Sigmoid colon (tissue), 7 donors: Measurements from ENCODE around the gene BRD9. TPM values are rescaled to one million over a fixed set of nuclear protein-coding genes. Genes with fewer than 3 reads are reported as not detected.
A peak's percentile ranks its signal among the peaks of the same experiment; 100 is the strongest.
"Not testable (repeated sequence)": the region's sequence is repeated elsewhere in the genome, so short reads cannot be mapped to it uniquely, and the experiment has no call there.

Experiments
- DNase-seq: peaks from one replicate; pipeline ENCODE4 v3.0.0-alpha.2; 2019
- H3K27ac ChIP-seq, 4 donors: fragments of 200-600 bp; sonication (generic); one replicate each; pipeline ENCODE4 v1.5.1; 2016 to 2019; ENCODE audit warnings: mild to moderate bottlenecking in 1 of 4
- H3K27me3 ChIP-seq, 3 donors: fragments of 200-600 bp; sonication (generic); one replicate each; pipeline ENCODE4 v1.5.1; 2019; ENCODE audit warnings: mild to moderate bottlenecking in 1 of 3
- H3K36me3 ChIP-seq, 4 donors: fragments of 200-600 bp; sonication (generic); one replicate each; pipeline ENCODE4 v1.5.1; 2016 to 2019
- H3K4me1 ChIP-seq, 4 donors: fragments of 200-600 bp; sonication (generic); one replicate each; pipeline ENCODE4 v1.5.1; 2017 to 2019
- H3K4me3 ChIP-seq, 4 donors: fragments of 200-600 bp; sonication (generic); one replicate each; pipeline ENCODE4 v1.5.1; 2017 to 2019; ENCODE audit warnings: mild to moderate bottlenecking in 2 of 4, moderate library complexity in 1 of 4
- H3K9me3 ChIP-seq, 4 donors: fragments of 200-600 bp in 3 of 4; sonication (generic) in 3 of 4; one replicate each; pipeline versions ENCODE4 v1.5.1 to v1.6.1; 2013 to 2019
- WGBS, 2 donors: extraction: QIAGEN DNeasy Blood & Tissue Kit; methylation state at CpG; one replicate each; pipeline ENCODE4 v1.1.7; 2013; 5-methylcytosine and 5-hydroxymethylcytosine counted together
- intact Hi-C: fragments of 100-400 bp; cut with DNase I; formaldehyde crosslinking; loops from one replicate; pipeline ENCODE4 v1.15.1; 2023
- polyA plus RNA-seq, 3 donors: library from polyadenylated mRNA; stranded (reverse); fragments of 200-250 nt; gene quantifications; one replicate each; pipeline ENCODE4 v1.2.3, GENCODE V29; 2013
- total RNA-seq, 4 donors: library from RNA; depleted of rRNA; stranded (reverse); fragments of >200 nt; gene quantifications; one replicate each; pipeline ENCODE4 v1.1.0, GENCODE V29; 2016
- donor health status: healthy with polysubstance abuse.
- donor health status: Bipolar disorder and iron deficiency.
- donor health status: healthy.

Gene BRD9
- total and polyA plus RNA-seq, 7 donors: 12.9 to 38.8 (median 22.4) TPM

GRCh38 chr5:846602-847091, 46.0 kb downstream of the BRD9 start:
- peak; percentile 64 for DNase-seq
- H3K36me3 ChIP-seq, H3K9me3 ChIP-seq, H3K4me3 ChIP-seq, H3K27ac ChIP-seq, intact Hi-C loops: not testable (repeated sequence)
- H3K27me3 ChIP-seq: peaks cover 4 to 29% (median 19%) of the 10 kb centered on the region in 3 donors
- WGBS, 2 donors: 77 to 84% methylated on average over 18 of the region's 18 CpGs
- H3K4me1 ChIP-seq: peaks cover 0 to 10% (median 6%) of the 10 kb centered on the region in 4 donors

- intact Hi-C loops, H3K36me3 ChIP-seq, DNase-seq, H3K9me3 ChIP-seq, H3K27ac ChIP-seq, H3K4me3 ChIP-seq: not testable (repeated sequence)
- Histone ChIP-seq H3K4me1 (peaks cover 0 to 10% (median 6%) of the 10 kb centered on the region in 4 donors), H3K27me3 (peaks cover 4 to 23% (median 17%) of the 10 kb centered on the region in 3 donors)
- 85% methylated on average over 25 to 26 of the region's 35 CpGs for WGBS, 2 donors
Measured at GRCh38 chr5:845676-846601, 46.7 kb downstream of the BRD9 start.

- H3K9me3 ChIP-seq, H3K4me3 ChIP-seq, H3K27ac ChIP-seq, intact Hi-C loops, H3K36me3 ChIP-seq, H3K4me1 ChIP-seq: not testable (repeated sequence)
- H3K27me3 ChIP-seq: peaks cover 4 to 15% (median 10%) of the 10 kb centered on the region in 3 donors
- WGBS, 2 donors: 89 to 91% methylated on average over 14 to 17 of the region's 21 CpGs
- DNase-seq: peak; percentile 64
Measured at GRCh38 chr5:845031-845675, 47.4 kb downstream of the BRD9 start.

DNA sequence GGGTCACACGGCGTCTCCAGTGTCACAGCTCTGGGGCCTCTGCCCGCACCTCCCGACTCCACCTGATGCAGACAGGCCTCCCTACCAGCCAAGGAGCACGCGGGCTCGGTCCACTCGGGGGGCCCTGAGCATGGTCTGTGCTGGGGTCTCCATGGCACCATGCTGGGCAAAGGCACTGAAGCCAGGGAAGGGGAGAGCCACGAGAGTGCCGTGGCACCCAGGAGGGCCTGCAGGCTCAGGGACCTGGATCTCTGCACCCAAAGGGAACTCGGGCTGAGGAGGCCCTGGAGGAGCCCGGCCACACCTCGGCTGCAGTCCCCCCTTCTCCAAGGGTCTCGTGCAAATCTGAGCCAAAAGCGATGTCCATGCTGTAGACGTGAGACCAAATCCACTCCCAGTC, 48.2 kb downstream of the BRD9 start:
- not testable (repeated sequence) for H3K27ac ChIP-seq, H3K9me3 ChIP-seq, H3K4me3 ChIP-seq, H3K36me3 ChIP-seq, H3K27me3 ChIP-seq, H3K4me1 ChIP-seq
- peak; percentile 63 for DNase-seq
- intact Hi-C loops: loop anchor here (5.0 kb wide), 1 partner anchor 87 kb away; no protein-coding TSS in a partner anchor
- 91 to 94% methylated on average over 14 of the region's 16 CpGs for WGBS, 2 donors

- DNase-seq: peak; percentile 66
- H3K27ac ChIP-seq, H3K9me3 ChIP-seq, H3K4me1 ChIP-seq, H3K36me3 ChIP-seq, H3K27me3 ChIP-seq, H3K4me3 ChIP-seq: not testable (repeated sequence)
- intact Hi-C loops: loop anchor here (5.0 kb wide), 1 partner anchor 87 kb away; no protein-coding TSS in a partner anchor
- WGBS, 2 donors: 84 to 88% methylated on average over 22 of the region's 22 CpGs
Measured at GRCh38 chr5:843926-844325, 48.7 kb downstream of the BRD9 start.

- intact Hi-C loops: loop anchor here (5.0 kb wide), 1 partner anchor 86 kb away; no protein-coding TSS in a partner anchor
- H3K9me3 ChIP-seq: not testable (repeated sequence)
Measured at GRCh38 chr5:843371-843770, 49.2 kb downstream of the BRD9 start.

GRCh38 chr5:842402-843221, 50.0 kb downstream of the BRD9 start:
- WGBS, 2 donors: 89 to 90% methylated on average over 28 to 29 of the region's 32 CpGs
- intact Hi-C loops: loop anchor here (5.0 kb wide), 1 partner anchor 85 kb away; no protein-coding TSS in a partner anchor
- not testable (repeated sequence) for H3K27me3 ChIP-seq, H3K27ac ChIP-seq, H3K4me3 ChIP-seq, H3K4me1 ChIP-seq, H3K9me3 ChIP-seq, H3K36me3 ChIP-seq
- peak; percentile 62 for DNase-seq

More at GRCh38 chr5:843371-843770, 49.2 kb downstream of the BRD9 start:
- not testable (repeated sequence) for H3K27ac ChIP-seq, H3K4me1 ChIP-seq, H3K27me3 ChIP-seq, H3K36me3 ChIP-seq, H3K4me3 ChIP-seq
- 90 to 92% methylated on average over 18 to 21 of the region's 26 CpGs for WGBS, 2 donors
- DNase-seq: peak; percentile 50

- DNase-seq: peak; percentile 61
- not testable (repeated sequence) for H3K4me3 ChIP-seq, H3K27me3 ChIP-seq, H3K36me3 ChIP-seq, H3K9me3 ChIP-seq, H3K4me1 ChIP-seq, H3K27ac ChIP-seq
- intact Hi-C loops: loop anchor here (5.0 kb wide), 1 partner anchor 84 kb away; no protein-coding TSS in a partner anchor
- whole genome bisulfite sequencing, 2 donors: 87 to 88% methylated on average over 14 of the region's 15 CpGs
Measured at GRCh38 chr5:841531-842401, 50.8 kb downstream of the BRD9 start.

- intact Hi-C loops: loop anchor here (5.0 kb wide), 1 partner anchor 84 kb away; no protein-coding TSS in a partner anchor
- H3K4me3 ChIP-seq, H3K9me3 ChIP-seq, DNase-seq, H3K27me3 ChIP-seq, H3K4me1 ChIP-seq, H3K27ac ChIP-seq, H3K36me3 ChIP-seq: not testable (repeated sequence)
- 89 to 95% methylated on average over 10 of the region's 10 CpGs for WGBS, 2 donors
Measured at GRCh38 chr5:840974-841435, 51.6 kb downstream of the BRD9 start.

GRCh38 chr5:840118-840973, 52.3 kb downstream of the BRD9 start:
- intact Hi-C loops: loop anchor here (5.0 kb wide), 1 partner anchor 83 kb away; no protein-coding TSS in a partner anchor

More at GRCh38 chr5:840118-840973, 52.3 kb downstream of the BRD9 start:
- H3K9me3 ChIP-seq, H3K4me3 ChIP-seq, H3K36me3 ChIP-seq, H3K4me1 ChIP-seq, H3K27me3 ChIP-seq, H3K27ac ChIP-seq: not testable (repeated sequence)
- WGBS, 2 donors: 91% methylated on average over 21 of the region's 21 CpGs
- DNase-seq: peak; percentile 69
